NCI-H2196 treated with DMSO at 0.1 percent for 48 hours (cell line): ENCODE measurements around the gene PFDN1.

ENCODE experiments used
- DNase-seq: peaks from one replicate; lab custom pipeline; 2025; ENCODE audit not compliant: unreplicated experiment; lab: John Stamatoyannopoulos, UW

Gene PFDN1

GRCh38 chr5:140329739-140330481 lies 27.0 kb upstream of the PFDN1 start:
- DNase-seq, result no peak

- no peak for DNase-seq
Measured at GRCh38 chr5:140328036-140328764, 25.3 kb upstream of the PFDN1 start.

- DNase-seq, result no peak
Measured at GRCh38 chr5:140327589-140327988, 24.7 kb upstream of the PFDN1 start.

- DNase-seq, result no peak
Measured at GRCh38 chr5:140325486-140325885, 22.6 kb upstream of the PFDN1 start.

GRCh38 chr5:140324617-140325241 lies 21.8 kb upstream of the PFDN1 start:
- no peak for DNase-seq

- no peak for DNase-seq
Measured at GRCh38 chr5:140324041-140324600, 21.2 kb upstream of the PFDN1 start.

- DNase-seq, result peak; percentile 55
Measured at GRCh38 chr5:140322751-140323731, 20.1 kb upstream of the PFDN1 start.

- DNase-seq, result no peak
Measured at GRCh38 chr5:140321796-140322195, 18.9 kb upstream of the PFDN1 start.

- no peak for DNase-seq
Measured at GRCh38 chr5:140319833-140320232, 16.9 kb upstream of the PFDN1 start.

GRCh38 chr5:140318792-140319191 lies 15.9 kb upstream of the PFDN1 start:
- DNase-seq, result no peak

GRCh38 chr5:140317859-140318258 lies 15.0 kb upstream of the PFDN1 start:
- no peak for DNase-seq

GRCh38 chr5:140312791-140313189 lies 9.9 kb upstream of the PFDN1 start:
- DNase-seq, result no peak

- no peak for DNase-seq
Measured at GRCh38 chr5:140312067-140312790, 9.3 kb upstream of the PFDN1 start.

- DNase-seq, result no peak
Measured at GRCh38 chr5:140311011-140311467, 8.1 kb upstream of the PFDN1 start.

- DNase-seq, result no peak
Measured at GRCh38 chr5:140310434-140310833, 7.5 kb upstream of the PFDN1 start.

GRCh38 chr5:140309706-140310249 lies 6.9 kb upstream of the PFDN1 start:
- no peak for DNase-seq

GRCh38 chr5:140305471-140305870 lies 2.6 kb upstream of the PFDN1 start:
- DNase-seq, result no peak

GRCh38 chr5:140303966-140304365 lies 1.1 kb upstream of the PFDN1 start:
- DNase-seq, result no peak

- DNase-seq, result no peak
Measured at GRCh38 chr5:140301136-140301535, 1.8 kb downstream of the PFDN1 start.

GRCh38 chr5:140299056-140299455 lies 3.8 kb downstream of the PFDN1 start:
- no peak for DNase-seq
